GM19193 (cell line): Measurements from ENCODE around the gene CPSF4L.

Source experiments
- POLR2A ChIP-seq: IDR thresholded peaks from 4 replicates; pipeline ENCODE4 v1.6.1; 2011; ENCODE audit not compliant: insufficient read depth, insufficient read length; ENCODE audit errors: extremely low read depth

Gene CPSF4L

DNA sequence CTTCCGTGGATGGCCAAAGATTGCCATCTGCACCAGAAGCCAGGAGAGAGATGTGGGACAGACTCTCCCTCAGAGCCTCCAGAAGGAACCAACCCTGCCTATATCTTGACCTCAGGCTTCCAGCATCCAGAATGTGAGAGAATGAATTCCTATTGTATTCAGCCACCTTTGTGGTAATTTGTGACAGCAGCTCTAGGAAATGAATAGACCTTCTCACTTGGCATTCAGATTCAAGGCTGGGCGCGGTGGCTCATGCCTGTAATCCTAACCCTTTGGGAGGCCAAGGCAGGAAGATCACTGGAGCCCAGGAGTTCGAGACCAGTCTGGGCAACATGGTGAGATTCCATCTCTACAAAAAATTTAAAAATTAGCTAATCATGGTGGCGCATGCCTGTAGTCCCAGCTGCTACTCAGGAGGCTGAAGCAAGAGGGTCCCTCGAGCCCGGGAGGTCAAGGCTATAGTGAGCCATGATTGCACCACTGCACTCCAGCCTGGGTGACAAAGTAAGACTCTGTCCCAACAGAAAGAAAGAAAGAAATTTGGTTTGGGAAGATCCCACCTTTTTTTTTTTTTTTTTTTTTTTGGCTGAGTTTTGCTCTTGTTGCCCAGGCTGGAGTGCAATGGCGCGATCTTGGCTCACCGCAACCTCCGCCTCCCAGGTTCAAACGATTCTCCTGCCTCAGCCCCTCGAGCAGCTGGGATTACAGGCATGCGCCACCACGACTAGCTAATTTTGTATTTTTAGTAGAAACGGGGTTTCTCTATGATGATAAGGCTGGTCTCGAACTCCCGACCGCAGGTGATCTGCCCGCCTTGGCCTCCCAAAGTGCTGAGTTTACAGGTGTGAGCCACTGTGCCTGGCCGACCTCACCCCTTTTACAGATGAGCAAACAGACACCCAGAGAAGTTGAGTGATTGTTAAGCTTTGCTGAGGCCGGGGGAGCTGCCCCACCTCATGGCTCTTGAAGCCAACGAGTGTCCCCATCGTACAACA is 4.3 kb upstream of the CPSF4L start:
- no peak for TF ChIP-seq POLR2A

GRCh38 chr17:73262676-73263642 is 1.3 kb upstream of the CPSF4L start:
- no peak for TF ChIP-seq POLR2A

- TF ChIP-seq POLR2A, result no peak
These were observed 434 bp upstream of the CPSF4L start for GRCh38 chr17:73261952-73262675.

DNA sequence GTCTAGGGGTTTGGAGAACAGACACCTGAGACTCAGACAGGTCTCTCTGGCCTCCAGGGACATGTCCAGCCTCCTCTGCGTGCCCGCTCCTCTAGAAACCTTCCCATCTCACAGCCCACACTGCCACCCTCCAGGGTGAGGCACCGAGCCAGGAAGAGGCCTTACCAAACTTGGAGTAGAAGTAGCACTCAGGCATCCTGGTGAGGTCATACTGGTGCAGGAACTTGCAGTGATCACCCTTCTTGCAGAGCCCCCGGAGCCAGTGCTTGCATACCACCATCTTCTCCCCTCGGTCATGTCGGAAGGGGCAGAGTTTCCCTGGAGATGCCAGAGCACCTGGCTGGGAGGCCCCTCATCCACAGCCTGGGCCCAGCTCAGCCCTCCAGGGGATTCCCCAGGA is 4.2 kb downstream of the CPSF4L start:
- no peak for TF ChIP-seq POLR2A

GRCh38 chr17:73256220-73256619 is 5.5 kb downstream of the CPSF4L start:
- TF ChIP-seq POLR2A, result no peak

DNA sequence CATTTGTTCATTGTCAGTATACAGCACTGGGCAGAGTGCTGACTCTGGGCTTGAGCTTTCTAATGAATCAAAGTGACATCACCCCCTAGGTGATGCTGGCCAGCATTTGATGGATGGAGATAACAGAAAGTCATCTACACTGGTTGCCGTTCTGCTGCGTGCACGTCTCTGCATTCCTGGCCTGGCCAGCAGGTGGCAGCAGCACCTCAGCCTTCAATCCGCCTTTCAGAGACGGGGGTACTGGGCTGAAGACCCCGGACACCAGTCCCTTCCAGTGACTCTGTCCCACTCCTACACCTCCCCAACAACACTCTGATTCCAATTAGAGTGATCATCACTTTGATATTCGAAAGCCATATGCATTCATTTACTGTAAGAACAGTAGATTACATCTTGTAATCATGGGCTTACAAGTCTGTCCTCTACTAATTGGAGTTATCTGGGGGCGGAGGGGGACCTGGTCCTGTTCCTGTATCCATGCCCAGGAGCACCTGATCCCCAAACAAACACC is 6.0 kb downstream of the CPSF4L start:
- TF ChIP-seq POLR2A, result no peak

DNA sequence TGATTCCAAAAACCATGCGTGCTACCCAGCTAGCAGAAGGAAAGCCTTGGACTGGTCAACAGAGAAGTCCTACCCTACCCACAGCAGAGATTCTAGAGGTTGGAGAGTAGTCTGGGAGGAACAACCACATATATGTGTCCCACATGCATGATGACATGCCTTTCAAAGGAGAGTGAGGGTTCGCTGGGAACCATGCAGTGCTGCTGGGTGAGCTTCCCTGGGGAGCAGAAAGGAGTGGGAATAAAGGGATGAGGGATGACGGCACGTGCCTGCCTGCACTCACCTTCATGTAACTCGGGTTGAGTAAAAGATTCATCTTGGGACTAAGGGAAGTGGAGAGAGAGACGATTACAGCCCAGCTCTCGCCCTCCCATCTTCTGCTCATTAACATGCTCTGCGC is 9.8 kb downstream of the CPSF4L start:
- no peak for TF ChIP-seq POLR2A

GRCh38 chr17:73250851-73251640 is 10.6 kb downstream of the CPSF4L start:
- no peak for TF ChIP-seq POLR2A

GRCh38 chr17:73249700-73250099 is 12.0 kb downstream of the CPSF4L start:
- TF ChIP-seq POLR2A, result no peak

DNA sequence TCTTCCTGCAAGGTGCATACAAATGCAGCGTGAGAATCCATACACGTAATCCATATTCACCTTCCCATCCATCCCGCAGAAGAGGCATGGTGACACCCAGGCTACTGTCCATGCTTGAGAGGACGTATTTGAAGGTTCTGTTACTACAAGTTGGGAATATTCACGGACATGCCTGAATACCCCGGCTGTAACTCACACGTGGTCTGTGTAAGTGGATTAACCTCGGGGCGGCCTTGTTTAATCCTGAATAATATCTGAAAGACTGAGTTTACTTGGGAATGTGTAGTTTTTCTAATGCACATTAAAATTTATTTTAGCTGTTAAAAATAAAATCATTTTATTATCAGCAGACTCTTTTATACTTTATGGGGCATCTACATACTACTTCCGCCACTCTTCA is 13.1 kb downstream of the CPSF4L start:
- TF ChIP-seq POLR2A, result no peak

GRCh38 chr17:73247726-73248125 is 14.0 kb downstream of the CPSF4L start:
- no peak for TF ChIP-seq POLR2A

DNA sequence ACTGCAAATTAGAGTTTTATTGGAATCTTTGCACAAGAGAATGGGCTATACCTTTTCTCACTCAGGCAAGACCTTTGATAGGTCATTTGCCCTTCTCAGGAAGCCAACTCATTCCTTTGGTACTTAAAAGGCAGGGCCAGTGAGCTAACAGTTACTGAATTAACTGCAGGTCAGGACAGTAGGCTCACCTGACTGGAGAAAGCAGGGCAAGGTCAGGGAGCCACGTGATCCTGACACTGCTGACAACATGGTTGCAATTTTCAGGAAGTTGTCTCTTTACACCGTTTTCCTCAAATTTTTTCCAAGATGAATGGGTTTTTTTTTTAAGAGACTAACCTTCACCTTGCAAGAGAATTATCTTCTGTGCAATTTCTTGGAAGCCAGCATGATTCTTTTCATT is 21.1 kb downstream of the CPSF4L start:
- no peak for TF ChIP-seq POLR2A

DNA sequence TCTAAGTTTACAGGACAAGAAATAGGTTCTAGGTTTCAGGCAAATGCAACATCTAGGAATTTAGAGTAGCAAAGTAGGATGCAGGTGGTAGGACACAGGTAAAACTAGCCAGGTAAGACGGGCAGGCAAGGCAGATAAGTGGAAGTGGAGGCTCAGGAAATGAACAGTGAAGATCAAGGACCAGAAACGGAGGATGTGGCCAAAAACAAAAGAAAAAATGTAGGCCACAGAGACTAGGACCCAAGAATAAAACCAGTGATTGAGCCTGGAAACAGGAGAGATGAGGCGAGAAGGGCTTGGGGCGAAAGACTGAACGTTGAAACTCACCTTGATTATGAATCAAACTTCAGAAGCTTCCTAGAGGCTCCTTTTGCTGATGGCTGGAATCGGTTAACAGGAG is 24.0 kb downstream of the CPSF4L start:
- TF ChIP-seq POLR2A, result no peak

- TF ChIP-seq POLR2A, result no peak
These were observed 26.9 kb downstream of the CPSF4L start for GRCh38 chr17:73234736-73235135.

GRCh38 chr17:73232587-73233373 is 28.9 kb downstream of the CPSF4L start:
- TF ChIP-seq POLR2A, result no peak
